Left renal cortex interstitium (tissue), 4 donors: ENCODE data around the gene SP6. TPM values are rescaled to one million over a fixed set of nuclear protein-coding genes. Genes with fewer than 3 reads are reported as not detected.

Source experiments
- DNase-seq, 4 donors: peaks; one replicate each; pipeline ENCODE4 v3.0.0-alpha.2; 2013; ENCODE audit warnings: low read depth in 4 of 4, low spot score in 2 of 4, missing footprints in 1 of 4
- polyA plus RNA-seq, 4 donors: library from polyadenylated mRNA; unstranded; fragments of 120-200 nt; gene quantifications; one replicate each; pipeline ENCODE4 v1.2.1, GENCODE V29; 2013; ENCODE audit not compliant: insufficient read length in 4 of 4

The SP6 gene
- polyA plus RNA-seq, 4 donors: 2.3 to 3.8 (median 3.0) TPM

DNA sequence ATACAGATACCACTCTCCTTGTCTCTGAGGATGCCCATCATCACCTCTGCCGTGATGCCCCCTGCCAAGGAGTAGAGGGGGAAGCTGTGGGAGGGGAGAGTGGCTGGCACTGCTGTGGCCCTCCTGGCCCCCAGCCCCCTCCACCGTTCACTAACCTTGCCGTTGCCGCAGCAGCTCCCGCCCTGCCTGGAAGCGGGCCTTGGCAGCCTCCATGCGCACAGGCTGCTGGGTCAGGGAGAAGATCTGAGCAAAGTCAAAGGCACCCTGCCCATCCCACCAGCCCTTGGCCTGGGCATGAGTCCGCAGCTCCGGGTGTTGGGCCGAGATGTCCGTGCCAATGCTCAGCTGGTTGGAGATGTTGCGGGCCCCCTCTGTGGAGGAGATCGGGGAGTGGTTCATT, 12.3 kb downstream of the SP6 start:
- no peak for DNase-seq

DNA sequence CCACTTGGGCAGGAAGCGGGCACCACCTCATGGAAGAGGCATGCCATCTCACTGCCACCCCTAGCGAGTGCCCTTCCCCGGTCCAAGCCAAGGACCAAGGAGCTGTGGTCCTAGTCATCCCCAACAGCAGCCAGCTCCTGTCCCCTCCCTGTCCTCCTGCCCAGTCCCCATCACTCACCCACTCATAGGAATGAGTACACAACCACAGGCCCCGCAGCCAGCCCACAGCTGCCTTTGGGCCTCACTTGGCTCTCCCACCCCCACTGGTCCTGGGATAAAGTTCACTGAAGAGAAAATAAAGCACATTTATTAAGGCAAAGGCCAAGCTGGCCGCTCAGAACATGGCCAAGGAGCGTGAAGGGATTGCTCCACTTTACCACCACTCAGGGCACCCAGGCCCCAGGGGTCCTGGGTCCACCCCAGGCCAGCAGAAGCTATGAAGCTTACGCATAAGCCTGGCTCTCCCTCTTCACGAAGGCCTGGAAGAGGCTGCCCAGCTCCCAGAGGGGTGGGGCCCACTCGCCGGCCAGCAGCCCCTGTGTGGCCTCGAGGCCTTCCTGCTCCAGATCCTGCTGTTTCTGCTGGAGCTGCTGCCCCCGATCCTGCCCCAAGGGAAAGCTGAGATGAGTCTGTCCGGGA, 13.4 kb downstream of the SP6 start:
- no peak for DNase-seq

DNA sequence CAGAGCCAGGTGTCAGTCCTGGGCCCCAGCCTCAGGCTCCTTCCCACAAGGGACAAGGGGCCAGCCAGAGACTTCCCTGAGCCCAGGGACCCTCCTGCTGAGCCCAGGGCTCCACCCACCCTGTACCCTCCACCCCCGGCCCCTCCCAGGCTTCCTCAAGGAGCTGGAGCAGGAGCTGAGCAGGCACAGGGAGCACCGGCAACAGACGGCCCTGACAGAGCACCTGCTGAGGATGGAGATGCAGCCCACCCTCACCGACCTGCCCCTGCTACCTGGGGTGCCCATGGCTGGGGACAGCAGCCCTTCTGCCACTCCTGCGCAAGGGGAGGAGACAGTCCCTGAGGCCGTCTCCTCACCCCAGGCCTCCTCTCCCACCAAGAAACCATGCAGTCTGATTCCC, 14.4 kb downstream of the SP6 start:
- no peak for DNase-seq

DNA sequence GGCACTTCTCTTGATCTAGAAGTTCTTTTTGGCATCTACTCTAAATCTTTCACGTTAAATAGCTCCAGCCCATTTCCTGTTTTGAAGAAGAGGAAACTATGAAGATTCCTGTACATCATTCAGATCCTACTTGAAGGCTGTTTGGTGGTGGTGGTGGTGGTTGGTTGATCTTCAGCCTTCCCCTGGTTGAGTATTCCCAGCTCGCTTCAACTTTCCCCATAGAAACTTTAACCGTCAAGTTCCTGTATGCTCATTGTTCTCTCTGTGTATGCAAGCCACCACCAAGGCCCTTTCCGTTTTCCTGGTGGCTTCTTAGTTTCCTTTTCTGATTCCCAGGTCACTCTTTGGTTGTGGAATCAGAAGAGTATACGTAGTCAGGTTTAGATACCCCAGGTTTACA, 16.2 kb downstream of the SP6 start:
- DNase-seq: no peak

DNA sequence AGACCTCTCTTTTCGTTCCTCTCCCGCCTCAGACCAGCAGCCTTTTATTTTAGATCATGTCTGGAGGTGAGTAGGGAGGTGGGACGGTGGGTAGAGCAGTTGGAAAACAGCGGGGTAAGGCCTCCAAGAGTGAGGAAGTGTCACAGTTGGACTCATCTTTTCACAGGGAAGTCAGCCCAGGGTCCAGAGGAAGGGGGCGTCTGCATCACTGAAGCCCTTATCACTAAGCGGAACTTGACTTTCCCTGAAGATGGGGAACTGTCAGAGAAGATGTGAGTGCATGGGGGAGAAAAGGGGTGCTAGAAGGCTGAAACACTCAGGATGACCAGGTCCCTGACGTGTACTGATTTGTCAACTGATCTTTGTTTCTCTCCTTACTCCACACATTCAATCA, 19.0 kb downstream of the SP6 start:
- DNase-seq: no peak

DNA sequence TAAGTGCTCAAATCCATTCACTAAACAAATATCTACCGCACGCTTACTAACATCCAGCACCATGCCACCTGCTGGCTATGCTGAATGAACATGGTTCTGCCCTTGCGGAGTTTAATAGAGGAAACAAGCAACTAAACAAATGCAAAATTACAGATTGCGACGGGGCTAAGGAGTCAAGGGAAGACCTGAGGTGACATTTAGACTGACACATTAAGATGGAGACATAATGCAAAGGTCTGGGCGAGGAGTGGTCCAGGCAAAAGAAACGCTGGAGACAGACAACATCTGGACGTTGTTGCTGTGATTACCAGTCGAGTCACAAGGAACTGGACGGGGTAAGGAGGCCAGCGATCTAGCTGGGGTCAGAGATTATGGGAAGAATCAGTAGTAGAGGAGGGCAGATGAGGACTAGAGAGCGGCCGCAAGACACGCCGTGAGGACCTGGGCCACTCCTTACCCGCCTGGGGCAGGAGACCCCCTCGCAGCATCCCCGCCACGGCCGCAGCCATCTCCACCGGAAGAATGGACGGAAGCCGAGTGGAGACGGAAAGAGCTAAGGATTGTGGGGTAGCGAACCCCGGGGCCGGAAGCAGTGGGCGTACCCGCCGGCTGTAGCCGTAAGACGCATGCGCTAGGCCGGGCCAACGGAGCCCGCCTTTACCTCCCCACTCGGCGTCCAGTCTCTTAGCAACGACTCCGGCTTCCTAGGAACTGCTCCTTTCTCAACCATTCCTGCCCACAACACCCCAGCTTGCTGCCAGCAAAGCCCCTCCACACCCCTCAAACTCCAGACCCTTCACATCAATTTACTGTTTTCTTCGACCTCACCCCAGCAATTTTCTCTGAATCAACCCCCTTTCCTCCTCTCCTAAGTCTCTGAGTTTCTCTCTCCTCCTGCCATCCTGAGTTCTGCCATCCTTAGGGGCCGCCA, 19.7 kb downstream of the SP6 start, which contains the start of the genes LRRC46 and MRPL10:
TSS of gene LRRC46 (plus strand) at position 668 of the 931 bp plus-strand sequence. CDS start 320 bp downstream, outside the sequence.
TSS of gene MRPL10 (minus strand) at position 539 of the 931 bp plus-strand sequence. CDS start at position 509, 30 bp downstream.
- DNase-seq: peak in 3 of 4 donors; percentile 83 to 93 (median 90)

DNA sequence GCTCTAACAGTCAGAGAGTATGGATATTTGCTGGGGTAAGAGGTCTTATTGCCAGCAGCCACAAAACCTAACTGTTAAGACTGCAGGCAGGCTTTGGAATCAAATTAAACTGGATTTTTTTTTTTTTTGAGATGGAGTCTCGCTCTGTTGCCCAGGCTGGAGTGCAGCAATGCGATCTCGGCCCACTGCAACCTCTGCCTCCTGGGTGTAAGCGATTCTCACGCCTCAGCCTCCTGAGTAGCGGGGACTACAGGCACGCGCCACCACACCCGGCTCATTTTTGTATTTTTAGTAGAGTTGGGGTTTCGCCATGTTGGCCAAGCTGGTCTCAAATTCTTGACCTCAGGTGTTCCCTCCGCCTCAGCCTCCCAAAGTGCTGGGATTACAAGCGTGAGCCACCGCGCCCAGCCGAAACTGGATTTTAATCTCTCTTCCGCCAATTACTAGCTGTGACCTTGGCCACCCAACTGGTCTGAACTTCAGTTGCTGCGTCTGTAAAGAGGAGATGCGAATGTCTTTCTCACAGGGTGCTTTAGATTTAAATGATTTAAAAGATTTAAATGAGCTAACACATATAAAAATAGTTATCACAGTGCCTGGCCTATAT, 20.5 kb downstream of the SP6 start:
- DNase-seq: no peak

DNA sequence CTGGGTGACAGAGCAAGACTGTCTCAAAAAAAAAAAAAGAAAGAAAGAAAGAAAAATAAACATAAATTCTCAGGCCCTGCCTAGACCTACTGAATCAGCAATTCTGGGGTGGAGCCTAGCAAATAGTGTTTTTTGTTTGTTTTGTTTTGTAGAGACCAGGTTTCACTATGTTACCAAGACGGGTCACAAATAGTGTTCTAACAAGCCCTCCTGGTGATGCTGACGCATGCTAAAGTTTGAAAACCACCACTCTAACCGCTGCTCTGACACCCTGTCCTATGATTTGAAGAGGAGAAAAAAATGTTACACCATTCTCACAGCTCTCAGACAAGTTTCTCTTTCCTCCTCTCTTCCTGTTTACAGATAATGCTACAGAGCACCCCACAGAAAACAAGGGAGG, 21.1 kb downstream of the SP6 start:
- no peak for DNase-seq

DNA sequence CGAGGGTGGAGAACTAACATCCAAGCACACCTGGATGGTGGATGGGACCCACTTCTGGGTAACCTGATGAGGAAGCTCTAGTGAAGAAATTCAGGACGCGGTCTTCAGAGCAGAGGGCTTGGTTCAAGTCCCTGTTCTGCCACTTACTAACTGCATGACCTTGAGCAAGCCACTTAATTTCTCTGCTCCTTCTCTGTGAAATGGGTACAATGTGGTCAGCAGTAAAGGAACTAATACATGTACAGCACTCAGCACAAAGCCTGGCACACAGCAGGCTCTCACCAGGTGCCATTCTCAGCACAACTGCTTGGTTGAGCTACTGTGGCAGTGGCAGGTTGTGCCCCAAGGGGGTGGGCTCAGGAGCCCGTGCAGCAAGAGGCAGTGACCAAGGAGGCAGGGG, 27.4 kb downstream of the SP6 start:
- DNase-seq: no peak

DNA sequence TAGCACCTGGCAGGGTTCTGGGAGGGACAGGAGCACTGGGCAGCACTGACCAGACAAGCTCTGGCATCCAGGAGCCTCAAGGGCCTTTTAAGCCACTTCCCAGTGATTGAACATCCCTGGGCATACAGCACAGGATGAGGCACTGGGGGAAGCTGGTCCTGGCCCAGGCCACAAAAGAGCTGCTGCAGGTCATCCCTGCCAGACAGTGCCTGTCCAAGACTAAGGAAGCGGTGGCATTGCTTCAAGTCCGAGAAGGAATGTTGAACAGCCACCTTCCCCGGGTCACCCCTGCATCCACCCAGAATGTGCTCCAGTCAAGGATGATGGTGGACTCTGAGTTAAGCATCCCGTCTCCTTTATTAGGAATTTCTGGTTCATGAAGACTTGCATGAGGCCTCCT, 28.2 kb downstream of the SP6 start:
- no peak for DNase-seq

DNA sequence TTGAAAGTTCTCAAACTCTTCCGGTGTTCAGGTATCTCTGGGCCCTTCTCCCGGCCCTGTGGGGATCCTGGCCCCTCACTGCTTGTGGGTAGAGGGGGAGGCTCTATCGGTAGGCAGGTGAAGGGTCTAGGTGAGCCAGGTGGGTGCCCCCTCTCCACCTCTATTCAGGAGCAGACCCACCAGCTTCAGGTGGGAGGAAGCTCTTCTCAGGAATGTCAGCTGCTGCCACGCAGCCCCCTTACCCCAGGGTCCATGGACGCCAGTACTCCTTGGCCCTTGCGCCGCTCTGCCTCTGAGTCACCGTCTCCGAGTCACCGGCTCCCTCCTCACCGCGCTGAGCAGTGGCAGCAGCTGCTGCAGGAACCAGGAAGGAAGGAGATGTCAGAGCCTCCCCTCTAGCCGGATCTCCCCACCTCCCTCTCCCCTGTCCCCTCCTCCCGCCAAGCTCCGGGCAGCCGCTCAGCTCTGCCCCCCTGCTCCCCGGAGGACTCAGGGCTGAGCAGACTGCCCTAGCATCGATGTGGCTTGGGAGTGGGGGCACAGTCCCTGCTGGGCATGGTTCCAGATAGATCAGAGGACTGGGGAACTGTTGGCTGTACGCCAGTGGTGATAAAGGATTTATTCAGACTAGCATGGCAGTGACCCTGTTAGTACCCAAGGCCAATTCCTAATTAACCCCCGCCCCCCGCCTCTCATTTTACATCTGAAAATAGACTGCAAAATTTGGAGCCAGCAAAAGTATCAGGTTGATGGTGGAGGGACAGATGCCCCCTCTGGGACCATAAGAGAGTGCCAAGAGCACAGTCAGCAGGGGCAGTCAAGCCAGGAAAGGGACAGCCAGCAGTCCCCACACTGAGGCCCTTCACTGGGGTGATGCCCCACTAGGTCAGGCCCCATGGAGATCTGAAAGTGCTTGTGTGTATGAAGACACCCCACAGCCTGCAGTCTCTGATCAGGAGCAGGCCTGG, 29.3 kb downstream of the SP6 start, which contains the start of gene OSBPL7:
TSS of gene OSBPL7 (minus strand) at position 371 of the 968 bp plus-strand sequence. CDS start 1,516 bp downstream, outside the sequence.
- DNase-seq: peak in 3 of 4 donors; percentile 37 to 68 (median 50)

DNA sequence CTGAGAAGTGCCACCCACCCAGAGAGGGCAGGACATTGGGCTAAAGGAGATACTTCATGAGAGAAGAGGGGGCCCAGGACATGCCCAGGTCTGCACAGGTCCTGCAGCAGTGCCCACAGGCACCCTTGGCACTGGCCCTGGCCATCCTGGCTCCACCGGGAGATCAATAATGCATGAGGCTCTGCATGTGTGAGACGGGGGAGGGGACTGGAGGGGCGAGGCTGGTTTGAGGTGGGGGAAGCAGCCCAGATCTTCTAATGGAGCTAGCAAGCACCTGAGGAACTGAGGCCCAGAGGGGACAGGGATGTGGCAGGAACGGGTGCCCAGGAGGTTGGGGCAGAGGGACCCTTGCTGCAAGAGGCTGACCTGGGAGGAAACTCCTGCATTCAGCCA, 29.9 kb downstream of the SP6 start:
- DNase-seq: no peak

DNA sequence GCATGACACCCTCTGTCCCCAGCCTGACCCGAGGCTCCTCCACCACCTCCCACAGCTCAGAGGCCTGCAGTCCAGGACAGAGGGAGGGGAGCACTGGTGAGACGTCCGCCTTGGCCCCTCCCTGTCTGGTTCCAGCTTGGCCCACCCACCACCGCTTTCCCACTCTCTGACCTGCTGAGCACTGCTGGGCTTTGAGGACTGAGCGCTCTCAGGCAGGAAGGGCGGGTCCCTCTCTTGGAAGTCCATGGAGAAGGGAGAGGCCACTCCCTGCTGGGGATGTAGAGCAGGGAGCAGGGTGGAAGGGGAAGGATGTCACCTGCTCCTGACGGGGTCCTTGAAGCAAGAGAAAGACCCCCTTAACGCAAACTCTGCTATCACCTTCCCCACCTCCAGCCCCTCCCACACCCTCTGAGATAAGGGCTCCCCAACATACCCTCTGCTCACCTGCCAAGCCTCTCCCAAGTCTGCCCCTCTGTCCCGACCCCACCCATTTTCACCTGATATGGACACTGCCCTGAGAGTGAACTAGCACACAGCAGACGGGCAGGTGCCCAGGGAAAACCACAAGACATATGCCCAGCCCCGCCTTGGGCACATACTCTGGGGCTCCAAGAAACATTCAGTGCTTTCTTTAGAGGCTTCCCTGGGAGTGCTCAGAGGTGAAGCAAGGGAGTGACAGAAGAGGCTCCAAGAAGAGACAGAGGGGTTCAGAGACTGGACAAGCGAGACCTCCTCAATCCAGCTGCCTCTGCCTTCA, 30.8 kb downstream of the SP6 start:
- no peak for DNase-seq

DNA sequence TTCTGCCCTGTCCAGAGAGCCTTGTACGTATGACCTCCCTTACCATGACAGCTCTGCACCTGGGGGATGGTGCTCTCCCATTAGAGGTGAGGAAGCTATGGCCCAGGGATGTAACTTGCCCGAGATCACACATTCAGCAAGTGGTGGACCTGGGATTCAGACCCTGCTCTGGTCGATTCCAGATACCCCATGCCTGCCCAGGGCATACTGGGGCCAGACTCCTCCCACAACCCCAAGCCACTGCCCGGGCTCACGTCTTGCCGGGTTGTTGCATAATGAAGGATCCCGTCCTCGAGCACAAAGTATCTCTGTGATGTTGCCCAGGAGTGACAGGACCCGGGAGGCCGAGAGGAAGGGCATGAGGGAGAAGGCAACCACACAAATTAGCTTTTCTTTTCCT, 31.5 kb downstream of the SP6 start:
- no peak for DNase-seq

DNA sequence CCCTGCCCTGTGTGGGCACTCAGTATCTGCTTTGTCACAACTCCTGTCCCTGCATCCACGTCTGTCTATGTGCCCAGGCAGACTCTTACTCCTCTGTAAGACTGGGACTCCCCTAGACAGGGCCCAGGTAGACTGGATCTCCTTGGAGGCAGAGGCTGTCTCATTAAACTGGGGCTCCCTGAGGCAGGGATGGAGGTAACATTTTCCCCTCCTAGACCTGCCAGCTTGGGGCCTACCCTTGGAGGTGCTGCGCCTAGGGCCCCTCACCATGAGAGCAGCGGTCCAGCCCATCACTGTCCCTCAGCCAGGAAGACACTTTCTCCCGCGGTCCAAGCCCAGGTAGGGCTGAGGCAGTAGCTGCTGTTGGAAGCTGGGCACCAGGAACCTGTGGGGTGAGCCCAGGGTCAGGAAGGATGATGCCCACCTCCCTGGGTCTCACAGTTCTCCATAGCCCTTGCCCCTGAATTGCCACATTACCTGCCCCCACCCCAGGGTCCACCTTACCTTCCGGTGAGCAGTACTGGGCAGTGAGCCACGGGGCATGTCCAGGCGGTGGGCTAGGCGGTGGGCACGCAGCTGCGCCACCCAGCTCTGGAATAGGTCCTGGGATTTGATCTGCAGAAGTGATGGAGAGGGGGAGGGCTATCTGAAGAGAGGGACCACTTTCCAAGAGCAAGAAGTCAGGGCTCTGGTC, 32.8 kb downstream of the SP6 start:
- DNase-seq: no peak

DNA sequence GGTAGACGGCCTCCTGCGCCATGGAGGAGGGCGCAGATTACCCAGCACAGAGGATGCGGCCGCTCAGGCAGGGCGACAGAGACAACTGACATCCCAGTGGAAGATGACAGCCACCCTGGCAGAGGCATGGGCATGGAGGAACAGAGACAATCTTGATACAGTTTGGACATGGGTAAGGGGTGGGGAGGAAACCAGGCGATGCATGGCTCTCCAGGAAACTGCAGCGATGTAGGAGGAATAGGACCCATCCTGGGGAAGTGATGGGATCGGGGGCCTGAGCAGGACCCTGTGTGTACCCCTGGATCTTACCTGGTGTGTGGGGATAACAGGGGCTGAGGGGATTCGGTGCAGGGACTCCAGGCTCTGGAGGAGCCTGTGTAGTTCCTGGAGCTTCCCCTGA, 34.0 kb downstream of the SP6 start:
- DNase-seq: no peak

DNA sequence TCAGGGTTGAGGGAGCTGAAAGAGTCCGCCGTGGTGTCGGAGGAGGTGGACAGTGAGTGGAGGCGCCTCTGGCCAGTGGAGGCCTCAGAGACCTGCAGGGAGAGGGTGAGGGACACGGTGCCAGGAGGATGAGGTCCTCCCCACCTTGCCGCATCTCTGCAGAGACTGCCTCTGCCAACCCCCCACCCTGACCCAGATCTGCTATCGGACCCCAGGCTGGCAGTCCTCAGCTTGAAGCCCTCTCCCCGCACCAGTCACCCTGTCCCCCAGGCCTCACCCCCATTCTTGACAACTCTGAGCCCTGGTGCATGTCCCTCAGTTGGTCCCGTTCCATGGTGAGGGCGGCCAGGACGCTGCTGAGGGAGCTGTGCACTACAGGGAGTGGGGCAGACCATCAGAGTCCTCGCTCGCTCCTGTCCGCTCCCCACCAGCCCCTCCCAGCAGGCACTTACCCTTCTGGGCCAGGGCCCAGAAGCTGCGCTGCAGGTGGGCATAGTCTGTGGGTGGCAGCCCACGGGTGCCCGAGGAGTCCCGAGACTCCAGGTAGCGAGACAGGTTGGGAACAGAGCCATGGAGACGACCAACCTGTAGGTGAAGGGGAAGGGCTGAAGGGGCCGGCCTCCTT, 34.7 kb downstream of the SP6 start:
- no peak for DNase-seq
